ENCODE results near the gene IGLL1.
"Not testable (repeated sequence)": the region's sequence is repeated elsewhere in the genome, so short reads cannot be mapped to it uniquely, and the experiment has no call there.

Gene IGLL1

GRCh38 chr22:23542391-23542790, 37.7 kb downstream of the IGLL1 start:
- not testable (repeated sequence) for DNase-seq (ENCODE audit: low read depth in 1 of 2, low spot score in 1 of 2)

- not testable (repeated sequence) for DNase-seq (ENCODE audit: low read depth in 1 of 2, low spot score in 1 of 2)
These were observed 38.2 kb downstream of the IGLL1 start for GRCh38 chr22:23541849-23542281.

- not testable (repeated sequence) for DNase-seq (ENCODE audit: low read depth in 1 of 2, low spot score in 1 of 2)
These were observed 39.3 kb downstream of the IGLL1 start for GRCh38 chr22:23540837-23541236.

- DNase-seq (ENCODE audit: low read depth in 1 of 2, low spot score in 1 of 2) = not testable (repeated sequence)
These were observed 40.3 kb downstream of the IGLL1 start for GRCh38 chr22:23539839-23540198.

- peak; percentile 49 to 51 for DNase-seq (ENCODE audit: low read depth in 1 of 2, low spot score in 1 of 2)
These were observed 40.8 kb downstream of the IGLL1 start for GRCh38 chr22:23539135-23539838.

DNA sequence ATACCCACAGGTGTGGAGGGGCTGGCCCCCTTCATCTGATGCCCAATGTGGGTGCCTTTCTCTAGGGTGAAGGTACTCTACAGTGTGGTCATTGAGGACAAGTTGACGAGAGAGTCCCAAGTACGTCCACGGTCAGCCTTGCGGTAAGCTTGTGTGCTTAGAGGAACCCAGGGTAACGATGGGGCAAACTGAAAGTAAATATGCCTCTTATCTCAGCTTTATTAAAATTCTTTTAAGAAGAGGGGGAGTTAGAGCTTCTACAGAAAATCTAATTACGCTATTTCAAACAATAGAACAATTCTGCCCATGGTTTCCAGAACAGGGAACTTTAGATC, 41.4 kb downstream of the IGLL1 start:
- not testable (repeated sequence) for DNase-seq (ENCODE audit: low read depth in 1 of 2, low spot score in 1 of 2)

DNA sequence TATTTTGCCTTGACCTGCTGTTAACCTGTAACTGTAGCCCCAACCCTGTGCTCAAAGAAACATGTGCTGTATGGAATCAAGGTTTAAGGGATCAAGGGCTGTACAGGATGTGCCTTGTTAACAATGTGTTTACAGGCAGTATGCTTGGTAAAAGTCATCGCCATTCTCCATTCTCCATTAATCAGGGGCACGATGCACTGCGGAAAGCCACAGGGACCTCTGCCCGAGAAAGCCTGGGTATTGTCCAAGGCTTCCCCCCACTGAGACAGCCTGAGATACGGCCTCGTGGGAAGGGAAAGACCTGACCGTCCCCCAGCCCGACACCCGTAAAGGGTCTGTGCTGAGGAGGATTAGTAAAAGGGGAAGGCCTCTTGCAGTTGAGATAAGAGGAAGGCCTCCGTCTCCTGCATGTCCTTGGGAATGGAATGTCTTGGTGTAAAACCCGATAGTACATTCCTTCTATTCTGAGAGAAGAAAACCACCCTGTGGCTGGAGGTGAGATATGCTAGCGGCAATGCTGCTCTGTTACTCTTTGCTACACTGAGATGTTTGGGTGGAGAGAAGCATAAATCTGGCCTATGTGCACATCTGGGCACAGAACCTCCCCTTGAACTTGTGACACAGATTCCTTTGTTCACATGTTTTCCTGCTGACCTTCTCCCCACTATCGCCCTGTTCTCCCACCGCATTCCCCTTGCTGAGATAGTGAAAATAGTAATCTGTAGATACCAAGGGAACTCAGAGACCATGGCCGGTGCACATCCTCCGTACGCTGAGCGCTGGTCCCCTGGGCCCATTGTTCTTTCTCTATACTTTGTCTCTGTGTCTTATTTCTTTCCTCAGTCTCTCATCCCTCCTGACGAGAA, 42.0 kb downstream of the IGLL1 start:
- DNase-seq (ENCODE audit: low read depth in 1 of 2, low spot score in 1 of 2) = not testable (repeated sequence)

GRCh38 chr22:23537416-23537815, 42.7 kb downstream of the IGLL1 start:
- no peak for DNase-seq (ENCODE audit: low read depth in 1 of 2, low spot score in 1 of 2)

DNA sequence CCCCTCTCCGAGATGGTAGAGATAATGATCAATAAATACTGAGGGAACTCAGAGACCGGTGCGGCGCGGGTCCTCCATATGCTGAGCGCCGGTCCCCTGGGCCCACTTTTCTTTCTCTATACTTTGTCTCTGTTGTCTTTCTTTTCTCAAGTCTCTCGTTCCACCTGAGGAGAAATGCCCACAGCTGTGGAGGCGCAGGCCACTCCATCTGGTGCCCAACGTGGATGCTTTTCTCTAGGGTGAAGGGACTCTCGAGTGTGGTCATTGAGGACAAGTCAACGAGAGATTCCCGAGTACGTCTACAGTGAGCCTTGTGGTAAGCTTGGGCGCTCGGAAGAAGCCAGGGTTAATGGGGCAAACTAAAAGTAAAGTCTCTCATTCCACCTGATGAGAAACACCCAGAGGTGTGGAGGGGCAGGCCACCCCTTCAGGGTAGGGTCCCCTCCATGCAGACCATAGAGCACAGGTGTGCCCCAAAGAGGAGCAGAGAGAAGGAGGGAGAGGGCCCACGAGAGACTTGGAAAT, 43.2 kb downstream of the IGLL1 start:
- DNase-seq (ENCODE audit: low read depth in 1 of 2, low spot score in 1 of 2) = no peak

GRCh38 chr22:23535790-23536661, 44.1 kb downstream of the IGLL1 start:
- DNase-seq (ENCODE audit: low read depth in 1 of 2, low spot score in 1 of 2) = not testable (repeated sequence)

- DNase-seq (ENCODE audit: low read depth in 1 of 2, low spot score in 1 of 2) = no peak
These were observed 45.0 kb downstream of the IGLL1 start for GRCh38 chr22:23534851-23535717.

- no peak for DNase-seq (ENCODE audit: low read depth in 1 of 2, low spot score in 1 of 2)
These were observed 45.8 kb downstream of the IGLL1 start for GRCh38 chr22:23534201-23534850.

GRCh38 chr22:23533771-23534191, 46.3 kb downstream of the IGLL1 start:
- DNase-seq (ENCODE audit: low read depth in 1 of 2, low spot score in 1 of 2) = no peak

DNA sequence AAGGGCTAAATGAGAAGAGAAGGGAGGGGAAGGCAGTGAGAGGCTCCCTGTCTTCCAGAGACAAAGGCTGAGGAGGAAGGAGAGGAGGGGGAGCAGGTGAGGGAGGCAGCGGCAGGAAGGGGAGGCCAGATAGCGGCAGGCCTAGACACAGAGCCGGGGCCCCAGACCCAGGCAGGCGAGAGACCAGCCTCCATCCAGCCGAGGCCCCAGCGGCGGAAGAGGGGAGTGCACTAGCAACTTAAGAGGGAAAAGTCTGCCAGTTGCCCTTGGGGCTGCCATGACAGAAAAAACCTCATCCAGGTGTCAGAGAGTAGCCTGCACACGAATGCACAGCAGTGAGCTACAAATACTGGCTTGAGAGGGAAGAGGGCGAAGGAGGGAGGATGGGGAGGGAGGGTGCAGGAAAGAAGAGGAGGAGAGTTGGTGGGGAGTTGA, 46.7 kb downstream of the IGLL1 start:
- DNase-seq (ENCODE audit: low read depth in 1 of 2, low spot score in 1 of 2) = peak in 1 of 2 donors; percentile 18

GRCh38 chr22:23532731-23533130, 47.4 kb downstream of the IGLL1 start:
- DNase-seq (ENCODE audit: low read depth in 1 of 2, low spot score in 1 of 2) = no peak

GRCh38 chr22:23531966-23532705, 48.0 kb downstream of the IGLL1 start:
- no peak for DNase-seq (ENCODE audit: low read depth in 1 of 2, low spot score in 1 of 2)

DNA sequence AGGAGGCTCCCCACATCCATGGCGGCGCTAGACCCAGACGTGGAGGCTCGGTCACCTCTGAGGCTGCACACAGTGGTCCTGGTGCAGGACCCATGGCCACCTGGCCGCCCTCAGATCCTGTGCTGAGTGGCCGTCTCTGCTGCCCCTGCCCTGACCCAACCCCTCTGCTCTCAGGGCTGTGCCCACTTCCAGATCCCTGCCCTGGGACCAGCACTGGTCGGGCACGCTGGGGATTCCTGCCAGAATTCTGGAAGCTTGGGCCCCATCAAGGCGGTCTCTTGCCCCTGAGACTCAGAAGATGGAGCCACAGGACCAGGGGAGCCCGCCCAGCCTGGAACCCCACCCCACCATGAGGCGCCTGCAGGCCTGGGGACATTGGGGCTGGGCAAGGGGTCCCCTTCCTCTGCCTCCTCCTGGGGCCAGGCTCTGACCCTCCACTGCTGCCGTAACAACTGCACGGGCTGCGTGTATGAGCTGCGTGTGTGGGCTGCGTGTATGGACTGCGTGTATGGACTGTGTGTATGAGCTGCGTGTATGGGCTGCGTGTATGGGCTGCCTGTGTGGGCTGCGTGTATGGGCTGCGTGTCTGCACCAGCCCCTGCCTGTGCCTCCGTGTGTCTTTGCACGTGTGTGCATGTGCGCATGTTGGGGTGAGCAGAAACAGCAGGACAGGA, 48.7 kb downstream of the IGLL1 start:
- DNase-seq (ENCODE audit: low read depth in 1 of 2, low spot score in 1 of 2) = no peak

DNA sequence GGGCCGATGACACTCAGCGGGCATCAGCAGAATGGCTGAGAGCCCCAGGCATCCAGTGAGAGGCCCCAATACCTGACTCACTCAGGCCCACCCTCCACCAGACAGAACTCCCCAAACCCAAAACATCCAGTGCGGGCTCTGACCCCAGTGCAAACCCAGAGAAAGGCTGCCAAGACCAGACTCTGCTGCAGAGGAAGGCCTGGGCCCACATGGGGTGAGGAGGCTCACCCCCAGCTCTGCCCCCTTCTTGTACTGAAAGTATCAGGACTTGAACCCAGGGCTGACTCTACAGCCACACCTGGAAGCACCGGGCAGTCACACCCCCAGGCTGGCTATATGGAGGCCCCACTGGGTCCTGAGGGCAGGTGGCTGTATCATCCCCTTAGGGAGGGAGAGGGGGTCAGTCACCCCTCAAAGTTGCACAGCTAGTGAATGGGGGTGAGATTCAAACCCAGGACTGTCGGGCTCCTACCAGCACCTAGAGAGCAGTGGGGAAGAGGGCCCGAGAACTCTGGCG, 49.3 kb downstream of the IGLL1 start:
- DNase-seq (ENCODE audit: low read depth in 1 of 2, low spot score in 1 of 2) = no peak
